B cell (primary cell): ENCODE data around the gene RMI2. TPM values are rescaled to one million over a fixed set of nuclear protein-coding genes. Genes with fewer than 3 reads are reported as not detected.
A peak's percentile ranks its signal among the peaks of the same experiment; 100 is the strongest.

Experiments used
- ATAC-seq: fragments of 200-7000 bp; cut with Tn5 transposase; one replicate; pipeline ENCODE4 v1.10.0; 2021; ENCODE audit warnings: low read depth, mild to moderate bottlenecking, moderate number of reproducible peaks, moderate library complexity
- CTCF ChIA-PET: fragments of 350-600 bp; sonication (Branson Sonifier 250); formaldehyde crosslinking; loops from one replicate; lab custom pipeline; 2021; ENCODE audit warnings: antibody characterized with exemption, inconsistent platforms; lab: Charles Lee
- POLR2A ChIA-PET: fragments of 350-600 bp; sonication (Branson Sonifier 250); formaldehyde crosslinking; loops from one replicate; lab custom pipeline; 2021; ENCODE audit warnings: antibody characterized with exemption; lab: Charles Lee
- DNase-seq: peaks from one replicate; pipeline ENCODE4 v3.0.0; 2013
- H2AFZ ChIP-seq: 2 replicates; pipeline ENCODE4 v1.6.1; 2012; ENCODE audit warnings: mild to moderate bottlenecking, low read depth, low read length; ENCODE audit not compliant: insufficient read depth, poor library complexity, severe bottlenecking
- H3K27ac ChIP-seq, 2 donors: 1 replicate in 1 of 2; 2 replicates in 1 of 2; pipeline ENCODE4 v1.5.1; 2012 to 2013; ENCODE audit warnings: low read length in 2 of 2, mild to moderate bottlenecking in 2 of 2, moderate library complexity in 1 of 2
- H3K27me3 ChIP-seq, 4 experiments: fragments of 200-600 bp in 1 of 4; sonication (generic) in 1 of 4; replicated peaks in 1 of 4; 1 replicate in 2 of 4; 2 replicates in 2 of 4; pipeline versions ENCODE4 v1.6.1 to v1.7.0; 2013 to 2016; ENCODE audit warnings: low read length in 3 of 4, mild to moderate bottlenecking in 2 of 4, mixed read lengths in 1 of 4, moderate library complexity in 1 of 4; ENCODE audit not compliant: insufficient read depth in 4 of 4, control insufficient read depth in 3 of 4; ENCODE audit errors: control extremely low read depth in 1 of 4
- H3K36me3 ChIP-seq, 2 experiments: replicated peaks in 1 of 2; 1 replicate in 1 of 2; 2 replicates in 1 of 2; pipeline versions ENCODE4 v1.6.1 to v1.7.1; 2013; ENCODE audit warnings: low read length in 1 of 2; ENCODE audit not compliant: insufficient read depth in 2 of 2, control insufficient read depth in 1 of 2; ENCODE audit errors: control extremely low read depth in 1 of 2, extremely low read depth in 1 of 2
- H3K4me1 ChIP-seq, 2 donors: fragments of 200-600 bp in 1 of 2; sonication (generic) in 1 of 2; 1 replicate in 1 of 2; 2 replicates in 1 of 2; pipeline versions ENCODE4 v1.5.1 to v1.6.1; 2013 to 2017; ENCODE audit warnings: low read length in 2 of 2; ENCODE audit not compliant: control insufficient read depth in 2 of 2, insufficient read depth in 2 of 2
- H3K4me2 ChIP-seq: replicated peaks from 2 replicates; pipeline ENCODE3; 2012; ENCODE audit warnings: mild to moderate bottlenecking, low read depth, low read length; ENCODE audit not compliant: poor library complexity, severe bottlenecking
- H3K4me3 ChIP-seq, 5 experiments: fragments of 200-600 bp in 1 of 5; sonication (generic) in 1 of 5; 1 replicate in 3 of 5; 2 replicates in 2 of 5; pipeline versions ENCODE4 v1.5.1 to v1.7.0; 2011 to 2016; ENCODE audit warnings: low read length in 4 of 5, mild to moderate bottlenecking in 4 of 5, low read depth in 2 of 5, control low read depth in 1 of 5, moderate library complexity in 1 of 5; ENCODE audit not compliant: insufficient read depth in 1 of 5; ENCODE audit errors: control extremely low read depth in 1 of 5, extremely low read depth in 1 of 5
- H3K79me2 ChIP-seq: fragments of 200-600 bp; sonication (generic); one replicate; pipeline ENCODE4 v1.6.0; 2016; ENCODE audit warnings: low read length; ENCODE audit not compliant: control insufficient read depth, insufficient read depth
- H3K9ac ChIP-seq: fragments of 200-600 bp; sonication (generic); 2 replicates; pipeline ENCODE4 v1.6.1; 2017; ENCODE audit warnings: mild to moderate bottlenecking, low read length, moderate library complexity
- H3K9me3 ChIP-seq, 3 donors: one replicate each; pipeline versions ENCODE4 v1.6.1 to v1.7.1; 2013; ENCODE audit warnings: low read length in 2 of 3; ENCODE audit not compliant: control insufficient read depth in 2 of 3, insufficient read depth in 1 of 3; ENCODE audit errors: control extremely low read depth in 1 of 3
- H4K20me1 ChIP-seq: 2 replicates; pipeline ENCODE4 v1.6.0; 2012; ENCODE audit warnings: mild to moderate bottlenecking, low read length; ENCODE audit not compliant: insufficient read depth, control insufficient read depth, poor library complexity, severe bottlenecking
- H3K27ac Mint-ChIP-seq: one replicate; pipeline ENCODE4 v1.8.0; 2021; ENCODE audit warnings: mixed read lengths
- H3K27me3 Mint-ChIP-seq: one replicate; pipeline ENCODE4 v1.8.0; 2021; ENCODE audit warnings: mixed read lengths
- H3K4me1 Mint-ChIP-seq: one replicate; pipeline ENCODE4 v1.8.0; 2021; ENCODE audit warnings: mixed read lengths
- H3K4me3 Mint-ChIP-seq: one replicate; pipeline ENCODE4 v1.8.0; 2021; ENCODE audit warnings: mixed read lengths
- H3K9me3 Mint-ChIP-seq: one replicate; pipeline ENCODE4 v1.8.0; 2022; ENCODE audit warnings: mixed read lengths; ENCODE audit not compliant: insufficient read depth
- CTCF ChIP-seq: fragments of 200-600 bp; IDR thresholded peaks from one replicate; pipeline ENCODE4 v1.8.0; 2022; ENCODE audit warnings: antibody characterized with exemption, mild to moderate bottlenecking
- EZH2 ChIP-seq: IDR thresholded peaks from 2 replicates; pipeline ENCODE4 v1.6.1; 2012; ENCODE audit warnings: borderline replicate concordance, low read depth, mild to moderate bottlenecking, moderate library complexity, low read length; ENCODE audit not compliant: insufficient read depth, poor library complexity, severe bottlenecking
- WGBS: methylation state at CpG from one replicate; pipeline ENCODE4 v1.1.5; 2013; ENCODE audit warnings: missing lambda C conversion rate; ENCODE audit not compliant: insufficient coverage; 5-methylcytosine and 5-hydroxymethylcytosine counted together
- intact Hi-C: fragments of 100-400 bp; cut with micrococcal nuclease; formaldehyde crosslinking; loops from one replicate; pipeline ENCODE4 v1.10.0; 2022
- polyA plus RNA-seq: library from polyadenylated mRNA; depleted of rRNA; stranded (reverse); fragments of >200 nt; gene quantifications from 2 replicates; pipeline ENCODE4 v1.2.3, GENCODE V29; 2012
- total RNA-seq, 2 donors: library from RNA; stranded (reverse); fragments of 120-200 nt in 1 of 2; gene quantifications; 1 replicate in 1 of 2; 2 replicates in 1 of 2; pipeline versions ENCODE4 v1.2.3 to v1.2.4, GENCODE V29; 2013 to 2022

The RMI2 gene
- total and polyA plus RNA-seq, 2 donors (not counting 1 experiment from before 2014, with no cell fraction given): 2.3 to 27.0 TPM

DNA sequence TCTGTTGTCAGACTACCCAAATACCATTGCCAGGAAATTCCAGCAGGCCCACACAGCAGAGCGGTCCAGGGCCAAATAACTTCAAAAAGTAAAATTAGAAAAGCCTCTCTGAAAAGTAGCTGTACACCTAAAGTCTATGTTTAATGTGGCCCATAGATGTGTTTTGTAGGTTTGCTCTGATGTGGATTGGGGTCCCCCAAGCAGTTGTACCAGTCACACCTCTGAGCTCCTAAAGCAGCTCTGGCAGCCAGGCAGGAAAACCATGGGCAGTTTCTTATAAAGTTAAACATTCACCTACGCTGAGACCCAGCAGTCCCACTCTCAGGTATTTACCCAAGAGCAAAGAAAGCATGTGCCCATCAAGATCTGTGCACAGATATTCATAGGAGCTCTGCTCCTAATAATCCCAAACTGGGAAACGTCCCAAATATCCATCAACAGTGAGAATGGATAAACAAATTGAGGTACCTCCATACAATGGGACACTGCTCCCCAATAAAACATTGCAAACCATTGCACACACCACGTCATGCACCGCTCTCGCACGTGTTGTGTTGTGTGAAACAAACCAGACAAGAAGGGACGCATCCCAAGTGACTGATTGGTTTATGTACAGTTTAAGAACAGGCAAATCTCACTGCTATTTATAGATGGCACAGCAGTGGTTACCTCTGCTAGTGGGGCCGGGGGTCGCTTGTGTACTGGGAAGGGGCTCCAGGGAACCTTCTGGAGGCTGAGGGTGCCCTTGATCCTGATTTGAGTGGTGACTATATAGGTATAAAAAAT lies 48.4 kb upstream of the RMI2 start:
- POLR2A ChIA-PET: interaction anchor here (0.6 to 4.5 kb wide), 19 partner anchors 10 to 531 kb away, joined by 3 to 118 read pairs (median 5); partner anchors contain the start of gene SOCS1
- ATAC-seq: no peak
- no peak for DNase-seq

More for the DNA sequence above, 48.4 kb upstream of the RMI2 start:
- Histone ChIP-seq H2AFZ (no peak overlapping the region), H4K20me1 (no peaks in the 10 kb centered on the region), H3K27ac (peak overlapping the region in 1 of 2 donors; percentile 50), H3K4me3 (peak overlapping the region in 4 of 5 experiments; percentile 0 to 41 (median 25)), H3K9me3 (no peaks in the 10 kb centered on the region), H3K27me3 (peaks cover 0 to 4% (median 0%) of the 10 kb centered on the region in 4 experiments), H3K36me3 (no peaks in the 10 kb centered on the region), H3K4me2 (peak overlapping the region; percentile 76), H3K4me1 (peaks cover 61 to 66% of the 10 kb centered on the region in 2 donors), H3K79me2 (no peaks in the 10 kb centered on the region), H3K9ac (peak overlapping the region; percentile 45)
- 28% methylated on average over 3 of the region's 10 CpGs for WGBS
- Mint-ChIP-seq H3K4me3 (peak overlapping the region; percentile 67), H3K9me3 (no peaks in the 10 kb centered on the region), H3K4me1 (peaks cover 71% of the 10 kb centered on the region), H3K27ac (peak overlapping the region; percentile 93), H3K27me3 (no peaks in the 10 kb centered on the region)
- TF ChIP-seq CTCF (no peak), EZH2 (no peak)
- intact Hi-C loops: loop anchor here (1.0 to 2.0 kb wide), 7 partner anchors 14 to 73 kb away; partner anchors contain the start of genes RMI2 and SOCS1
- CTCF ChIA-PET: interaction anchor here (0.7 to 4.3 kb wide), 31 partner anchors 10 to 385 kb away, joined by 3 to 136 read pairs (median 5); partner anchors contain the start of genes DEXI, RMI2 and SOCS1
